MG63 (cell line): Measurements from ENCODE around the gene MRPL30. TPM values are rescaled to one million over a fixed set of nuclear protein-coding genes. Genes with fewer than 3 reads are reported as not detected.
"Not testable (repeated sequence)": the region's sequence is repeated elsewhere in the genome, so short reads cannot be mapped to it uniquely, and the experiment has no call there.

Experiments used
- DNase-seq: peaks from one replicate; pipeline ENCODE4 v3.0.0-alpha.2; 2020
- H3K27me3 ChIP-seq: fragments of 250-450 bp; sonication (Bioruptor Pico); 2 replicates; pipeline ENCODE4 v1.5.1; 2020; ENCODE audit warnings: mild to moderate bottlenecking, moderate library complexity
- H3K36me3 ChIP-seq: fragments of 250-450 bp; sonication (Bioruptor Pico); 2 replicates; pipeline ENCODE4 v1.5.1; 2020; ENCODE audit warnings: mild to moderate bottlenecking, moderate library complexity
- H3K4me3 ChIP-seq: fragments of 250-450 bp; sonication (Bioruptor Pico); 2 replicates; pipeline ENCODE4 v1.5.1; 2020; ENCODE audit warnings: mild to moderate bottlenecking, moderate library complexity
- H3K9me3 ChIP-seq: fragments of 250-450 bp; sonication (Bioruptor Pico); 2 replicates; pipeline ENCODE4 v1.5.1; 2020; ENCODE audit warnings: mild to moderate bottlenecking, moderate library complexity
- total RNA-seq: library from RNA; depleted of rRNA; stranded (reverse); fragments of >200 nt; shearing (Covaris generic); gene quantifications from 2 replicates; pipeline ENCODE4 v1.2.3, GENCODE V29; 2014; ENCODE audit warnings: low replicate concordance; rRNA removed

Gene MRPL30
- total RNA-seq, result 50.3 and 59.7 TPM in 2 replicates

- peak; percentile 90 for DNase-seq
- peaks cover 2% of the 10 kb centered on the region for H3K36me3 ChIP-seq
- H3K27me3 ChIP-seq, result no peaks in the 10 kb centered on the region
Measured at GRCh38 chr2:99180755-99181623, at the start of gene MRPL30, which contains the start of gene MITD1. TSS of gene MRPL30 (plus strand) at chr2:99181184. CDS start at chr2:99186204, 5,020 bp downstream. TSS of gene MITD1 (minus strand) at chr2:99181058. CDS start at chr2:99180981, 77 bp downstream.

DNA sequence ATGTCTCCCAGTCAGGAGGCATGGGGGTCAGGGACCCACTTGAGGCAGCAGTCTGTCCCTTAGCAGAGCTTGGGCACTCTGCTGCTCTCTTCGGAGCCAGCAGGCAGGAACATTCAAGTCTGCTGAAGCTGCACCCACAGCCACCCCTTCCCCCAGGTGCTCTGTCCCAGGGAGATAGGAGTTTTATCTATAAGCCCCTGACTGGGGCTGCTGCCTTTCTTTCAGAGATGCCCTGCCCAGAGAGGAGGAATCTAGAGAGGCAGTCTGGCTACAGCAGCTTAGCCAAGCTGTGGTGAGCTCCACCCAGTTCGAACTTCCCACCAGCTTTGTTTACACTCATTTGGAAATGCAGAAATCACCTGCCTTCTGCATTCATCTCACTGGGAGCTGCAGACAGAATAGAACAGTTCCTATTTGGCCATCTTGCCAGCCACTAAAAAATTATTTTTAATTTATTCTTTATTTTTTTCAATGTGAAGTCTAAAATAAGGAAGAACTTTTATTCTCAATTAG lies 45.9 kb upstream of the MRPL30 start:
- not testable (repeated sequence) for H3K27me3 ChIP-seq, H3K4me3 ChIP-seq, H3K36me3 ChIP-seq, H3K9me3 ChIP-seq, DNase-seq

More at GRCh38 chr2:99180755-99181623, at the start of gene MRPL30, which contains the start of gene MITD1:
- no peaks in the 10 kb centered on the region for H3K9me3 ChIP-seq
- H3K4me3 ChIP-seq, result peak within 1 kb of the TSS; percentile 72

GRCh38 chr2:99139003-99139402 lies 42.0 kb upstream of the MRPL30 start:
- H3K9me3 ChIP-seq, result no peaks in the 10 kb centered on the region
- H3K4me3 ChIP-seq, result no peak overlapping the region
- peaks cover 17% of the 10 kb centered on the region for H3K27me3 ChIP-seq
- no peak for DNase-seq
- H3K36me3 ChIP-seq, result no peaks in the 10 kb centered on the region

GRCh38 chr2:99140056-99140859 lies 40.7 kb upstream of the MRPL30 start:
- H3K9me3 ChIP-seq, result no peaks in the 10 kb centered on the region
- peak overlapping the region; percentile 66 for H3K4me3 ChIP-seq
- no peaks in the 10 kb centered on the region for H3K36me3 ChIP-seq
- no peak for DNase-seq
- peaks cover 17% of the 10 kb centered on the region for H3K27me3 ChIP-seq

- H3K27me3 ChIP-seq, result peaks cover 17% of the 10 kb centered on the region
Measured at GRCh38 chr2:99140860-99141109, 40.2 kb upstream of the MRPL30 start.

DNA sequence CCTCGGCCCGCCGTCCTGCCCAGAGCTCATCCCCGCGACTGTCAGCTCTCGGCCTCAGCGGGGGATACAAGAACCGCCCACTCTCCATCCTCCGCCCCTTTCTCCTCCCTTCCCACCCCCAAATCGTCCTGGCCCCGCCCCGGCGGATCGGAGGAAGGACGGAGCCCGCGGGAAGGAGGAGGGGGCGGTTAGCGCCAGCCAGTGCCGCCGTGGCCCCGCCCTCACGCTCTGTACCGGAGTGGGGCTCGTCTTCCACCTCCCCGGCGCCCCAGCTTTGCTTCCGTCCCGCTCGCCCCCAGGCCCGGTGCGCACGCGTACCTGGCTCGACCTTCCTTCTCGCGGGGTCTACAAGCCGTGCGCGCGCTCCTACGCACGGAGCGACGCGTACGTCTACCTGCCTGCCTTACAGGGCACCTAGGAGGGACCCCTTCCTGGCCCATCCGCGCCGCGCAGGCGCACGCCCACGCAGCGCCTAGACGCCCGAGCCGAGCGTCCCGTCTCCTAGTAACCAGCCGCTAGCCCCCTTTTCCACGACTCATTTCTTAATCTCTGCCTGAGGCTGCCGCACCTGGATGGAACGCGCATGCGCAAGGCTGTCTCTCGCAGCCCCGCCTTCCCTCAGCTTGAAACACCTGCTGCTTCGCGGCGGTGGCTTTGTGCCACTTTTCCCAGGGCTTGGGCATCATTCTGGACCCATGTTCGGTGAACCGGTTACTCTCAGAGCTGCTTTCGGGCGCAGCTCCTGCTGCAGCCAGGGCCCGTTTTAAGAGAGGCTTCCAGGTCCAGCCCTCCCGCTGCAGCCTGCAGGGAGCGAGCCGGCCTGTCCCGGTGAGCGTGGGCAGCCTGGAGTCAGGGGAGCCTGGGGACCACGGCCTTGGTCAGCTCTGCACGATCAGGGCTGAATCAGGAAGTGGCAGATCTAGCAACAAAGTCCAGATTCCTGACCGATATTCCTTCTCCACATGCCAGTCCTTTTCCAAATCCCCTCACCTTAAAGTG lies 39.6 kb upstream of the MRPL30 start, which contains the start of gene C2orf15:
Gene C2orf15, plus strand, starts transcription at position 598 of the 999 bp plus-strand sequence. CDS start 8,852 bp downstream, outside the sequence.
- no peaks in the 10 kb centered on the region for H3K36me3 ChIP-seq
- H3K27me3 ChIP-seq, result peaks cover 17% of the 10 kb centered on the region
- no peaks in the 10 kb centered on the region for H3K9me3 ChIP-seq
- peak; percentile 77 for DNase-seq
- peak within 1 kb of the TSS; percentile 66 for H3K4me3 ChIP-seq

More at GRCh38 chr2:99140860-99141109, 40.2 kb upstream of the MRPL30 start:
- no peak for DNase-seq
- Histone ChIP-seq H3K9me3 (no peaks in the 10 kb centered on the region), H3K4me3 (peak overlapping the region; percentile 66), H3K36me3 (no peaks in the 10 kb centered on the region)

DNA sequence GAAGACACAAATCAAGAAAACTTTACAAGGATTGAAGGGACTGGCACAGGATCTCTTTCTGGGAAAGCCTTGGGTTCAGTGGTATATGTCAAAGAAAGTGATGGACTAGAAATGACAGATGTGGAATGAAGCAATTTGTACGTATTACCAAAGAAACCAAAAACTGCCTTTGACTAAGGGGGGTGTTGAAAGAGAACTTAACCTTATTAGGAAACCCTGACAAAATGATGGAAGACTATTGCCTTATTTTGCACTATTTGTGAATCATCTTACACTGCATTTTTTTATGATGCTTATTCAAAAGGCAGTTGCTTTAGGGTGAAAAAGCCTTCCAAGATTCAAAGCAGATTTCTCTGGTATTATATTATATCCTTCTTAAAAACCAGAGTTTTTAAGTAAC lies 30.3 kb upstream of the MRPL30 start:
- DNase-seq, result no peak
- H3K36me3 ChIP-seq, result no peaks in the 10 kb centered on the region
- H3K9me3 ChIP-seq, result no peaks in the 10 kb centered on the region
- H3K4me3 ChIP-seq, result no peak overlapping the region
- H3K27me3 ChIP-seq, result no peaks in the 10 kb centered on the region

DNA sequence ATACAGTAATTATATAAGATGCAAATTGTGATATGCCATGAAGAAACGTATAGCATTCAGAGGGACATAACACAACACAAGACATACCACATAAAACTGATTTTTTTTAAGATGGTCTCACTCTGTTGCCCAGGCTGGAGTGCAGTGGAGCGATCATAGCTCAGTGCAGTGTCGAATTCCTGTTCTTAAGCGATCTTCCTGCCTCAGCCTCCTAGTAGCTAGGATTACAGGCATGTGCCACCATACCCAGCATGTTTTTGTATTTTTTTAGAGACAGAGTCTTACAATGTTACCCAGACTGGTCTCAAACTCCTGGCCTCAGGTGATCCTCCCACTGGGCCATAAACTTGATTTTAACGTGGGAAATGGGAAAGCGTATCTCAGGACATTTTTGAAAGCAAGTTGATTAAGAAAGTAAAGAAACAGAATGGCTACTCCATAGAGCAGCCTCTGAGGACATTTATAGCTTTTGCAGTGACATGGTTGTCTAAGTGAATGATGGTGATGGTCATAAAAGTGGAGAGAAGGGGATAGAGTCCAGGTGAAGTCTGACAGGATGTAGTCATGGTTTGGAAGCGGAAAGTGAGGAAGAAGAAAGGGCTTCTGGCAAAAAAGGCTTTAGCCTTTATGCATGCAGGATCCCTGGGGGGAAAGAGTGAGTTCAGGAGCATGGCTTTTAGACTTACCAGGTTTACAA lies 28.6 kb upstream of the MRPL30 start:
- Histone ChIP-seq H3K27me3 (no peaks in the 10 kb centered on the region), H3K9me3 (no peaks in the 10 kb centered on the region), H3K4me3 (no peak overlapping the region), H3K36me3 (peaks cover 9% of the 10 kb centered on the region)
- DNase-seq, result no peak

- Histone ChIP-seq H3K36me3 (peaks cover 10% of the 10 kb centered on the region), H3K9me3 (no peaks in the 10 kb centered on the region), H3K4me3 (peak overlapping the region; percentile 79), H3K27me3 (no peaks in the 10 kb centered on the region)
- no peak for DNase-seq
Measured at GRCh38 chr2:99153921-99154604, 26.9 kb upstream of the MRPL30 start.

GRCh38 chr2:99154643-99155536 lies 26.1 kb upstream of the MRPL30 start, which contains the start of the genes LIPT1 and TSGA10:
TSS of gene LIPT1 (plus strand) at chr2:99154967. CDS start at chr2:99161958, 6,991 bp downstream.
TSS of gene TSGA10 (minus strand) at chr2:99154942. CDS start at chr2:99109439, 45,503 bp downstream.
- Histone ChIP-seq H3K4me3 (peak within 1 kb of the TSS; percentile 79), H3K27me3 (no peaks in the 10 kb centered on the region), H3K9me3 (no peaks in the 10 kb centered on the region), H3K36me3 (peaks cover 10% of the 10 kb centered on the region)
- peak; percentile 90 for DNase-seq

GRCh38 chr2:99156891-99157290 lies 24.1 kb upstream of the MRPL30 start:
- peaks cover 15% of the 10 kb centered on the region for H3K36me3 ChIP-seq
- DNase-seq, result no peak
- no peak overlapping the region for H3K4me3 ChIP-seq
- no peaks in the 10 kb centered on the region for H3K27me3 ChIP-seq
- no peaks in the 10 kb centered on the region for H3K9me3 ChIP-seq

DNA sequence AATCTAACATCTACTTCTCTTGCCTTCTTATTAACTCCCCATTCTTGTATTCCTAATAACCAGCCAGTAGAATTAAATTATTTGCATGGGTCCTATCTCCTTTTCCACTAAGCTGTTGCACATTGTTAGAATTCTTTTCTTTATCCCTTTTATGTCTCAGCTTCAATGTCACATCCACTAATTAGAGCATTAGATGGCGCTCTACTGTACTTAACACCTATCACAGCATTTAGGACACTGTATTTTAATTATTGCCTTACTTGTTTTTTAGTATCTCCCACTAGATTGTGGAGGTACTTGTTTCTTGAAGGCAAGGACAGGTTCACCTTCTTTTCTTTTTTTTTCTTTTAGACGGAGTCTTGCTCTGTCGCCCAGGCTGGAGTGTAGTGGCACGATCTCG lies 22.4 kb upstream of the MRPL30 start:
- Histone ChIP-seq H3K36me3 (peaks cover 18% of the 10 kb centered on the region), H3K9me3 (no peaks in the 10 kb centered on the region), H3K27me3 (no peaks in the 10 kb centered on the region), H3K4me3 (no peak overlapping the region)
- no peak for DNase-seq

- Histone ChIP-seq H3K9me3 (no peaks in the 10 kb centered on the region), H3K36me3 (peaks cover 18% of the 10 kb centered on the region), H3K4me3 (no peak overlapping the region), H3K27me3 (no peaks in the 10 kb centered on the region)
- DNase-seq, result no peak
Measured at GRCh38 chr2:99159594-99159993, 21.4 kb upstream of the MRPL30 start.

GRCh38 chr2:99166218-99166617 lies 14.8 kb upstream of the MRPL30 start:
- Histone ChIP-seq H3K9me3 (no peaks in the 10 kb centered on the region), H3K27me3 (no peaks in the 10 kb centered on the region), H3K4me3 (no peak overlapping the region), H3K36me3 (peaks cover 34% of the 10 kb centered on the region)
- DNase-seq, result no peak
